IMR-90 (cell line): ENCODE measurements around the gene CXCL13. TPM values are rescaled to one million over a fixed set of nuclear protein-coding genes. Genes with fewer than 3 reads are reported as not detected.

Experiments used
- ATAC-seq: fragments of 200-7000 bp; cut with Tn5 transposase; 2 replicates; pipeline ENCODE4 v1.9.1; 2020; ENCODE audit warnings: low read depth, mild to moderate bottlenecking, moderate library complexity
- BruUV-seq: library from RNA; stranded (reverse); fragments of 400-500 nt; replicated peaks from 2 replicates; lab custom pipeline; 2021; lab: Mats Ljungman, UMichigan
- CTCF ChIA-PET: fragments of 300-600 bp; formaldehyde crosslinking; extraction: SDS; loops from one replicate; lab custom pipeline; 2021; ENCODE audit warnings: antibody characterized with exemption; lab: Yijun Ruan, JAX
- POLR2A ChIA-PET: fragments of 300-600 bp; sonication (Branson Sonifier 250); formaldehyde crosslinking; loops from one replicate; lab custom pipeline; 2022; ENCODE audit warnings: antibody characterized with exemption; ENCODE audit not compliant: unreplicated experiment; lab: Charles Lee
- DNase-seq: peaks from one replicate; pipeline ENCODE4 v3.0.0; 2013
- H2AFZ ChIP-seq: replicated peaks from 2 replicates; pipeline ENCODE3; 2013; ENCODE audit warnings: low read length, mild to moderate bottlenecking; ENCODE audit not compliant: poor library complexity
- H2AK5ac ChIP-seq: 2 replicates; pipeline ENCODE4 v1.6.1; 2013; ENCODE audit warnings: low read depth, low read length, inconsistent platforms
- H2AK9ac ChIP-seq: replicated peaks from 2 replicates; pipeline ENCODE3; 2013; ENCODE audit warnings: mild to moderate bottlenecking, low read depth, low read length, moderate library complexity; ENCODE audit not compliant: poor library complexity
- H2BK120ac ChIP-seq: 2 replicates; pipeline ENCODE4 v1.6.1; 2013; ENCODE audit warnings: low read depth, low read length, inconsistent platforms
- H2BK15ac ChIP-seq: 3 replicates; pipeline ENCODE4 v1.6.1; 2013; ENCODE audit warnings: low read depth, low read length, inconsistent platforms
- H2BK20ac ChIP-seq: 2 replicates; pipeline ENCODE4 v1.6.1; 2013; ENCODE audit warnings: low read depth, mild to moderate bottlenecking, inconsistent platforms, low read length, moderate library complexity
- H2BK5ac ChIP-seq: 2 replicates; pipeline ENCODE4 v1.6.1; 2013; ENCODE audit warnings: mild to moderate bottlenecking, low read depth, low read length, inconsistent platforms; ENCODE audit not compliant: poor library complexity, severe bottlenecking
- H3K14ac ChIP-seq: replicated peaks from 2 replicates; pipeline ENCODE4 v1.6.1; 2013; ENCODE audit warnings: low read depth, low read length, inconsistent platforms
- H3K18ac ChIP-seq: 2 replicates; pipeline ENCODE4 v1.6.1; 2013; ENCODE audit warnings: low read depth, low read length, control low read depth
- H3K23ac ChIP-seq: 2 replicates; pipeline ENCODE4 v1.6.1; 2013; ENCODE audit warnings: low read depth, low read length, inconsistent platforms
- H3K27ac ChIP-seq: 2 replicates; pipeline ENCODE4 v1.5.1; 2013; ENCODE audit warnings: mild to moderate bottlenecking, control low read depth, low read length; ENCODE audit not compliant: insufficient read depth
- H3K27me3 ChIP-seq: 2 replicates; pipeline ENCODE4 v1.6.1; 2013; ENCODE audit warnings: low read length; ENCODE audit not compliant: control insufficient read depth, insufficient read depth
- H3K36me3 ChIP-seq: 2 replicates; pipeline ENCODE4 v1.6.1; 2013; ENCODE audit warnings: low read length, mixed read lengths; ENCODE audit not compliant: control insufficient read depth, insufficient read depth
- H3K4ac ChIP-seq: 2 replicates; pipeline ENCODE4 v1.6.1; 2013; ENCODE audit warnings: low read depth, low read length, inconsistent platforms
- H3K4me1 ChIP-seq: 2 replicates; pipeline ENCODE4 v1.6.1; 2013; ENCODE audit warnings: low read length, mixed read lengths; ENCODE audit not compliant: control insufficient read depth, insufficient read depth
- H3K4me2 ChIP-seq: 2 replicates; pipeline ENCODE4 v1.6.1; 2013; ENCODE audit warnings: low read depth, mild to moderate bottlenecking, control low read depth, low read length, moderate library complexity
- H3K4me3 ChIP-seq: 2 replicates; pipeline ENCODE4 v1.5.1; 2013; ENCODE audit warnings: low read depth, mild to moderate bottlenecking, control low read depth, low read length, moderate library complexity; ENCODE audit not compliant: insufficient read depth
- H3K56ac ChIP-seq: 2 replicates; pipeline ENCODE4 v1.6.1; 2013; ENCODE audit warnings: low read length, inconsistent platforms; ENCODE audit not compliant: insufficient read depth; ENCODE audit errors: extremely low read depth
- H3K79me1 ChIP-seq, 2 experiments: 2 replicates each; pipeline ENCODE4 v1.6.1; 2013; ENCODE audit warnings: low read length in 2 of 2, inconsistent platforms in 1 of 2, low read depth in 1 of 2
- H3K9ac ChIP-seq: 2 replicates; pipeline ENCODE4 v1.6.1; 2013; ENCODE audit warnings: low read depth, low read length, control low read depth
- H3K9me1 ChIP-seq: 2 replicates; pipeline ENCODE4 v1.6.1; 2013; ENCODE audit warnings: low read length, inconsistent platforms; ENCODE audit not compliant: insufficient read depth
- H3K9me3 ChIP-seq: 2 replicates; pipeline ENCODE4 v1.6.1; 2013; ENCODE audit warnings: low read length; ENCODE audit not compliant: control insufficient read depth, insufficient read depth
- H4K20me1 ChIP-seq: 2 replicates; pipeline ENCODE4 v1.6.1; 2013; ENCODE audit warnings: low read length, inconsistent platforms; ENCODE audit not compliant: insufficient read depth
- H4K5ac ChIP-seq: 2 replicates; pipeline ENCODE4 v1.6.1; 2013; ENCODE audit warnings: mild to moderate bottlenecking, low read depth, low read length, control low read depth
- H4K8ac ChIP-seq, 2 experiments: 2 replicates each; pipeline ENCODE4 v1.6.1; 2013; ENCODE audit warnings: low read depth in 2 of 2, low read length in 2 of 2, control low read depth in 1 of 2, inconsistent platforms in 1 of 2
- H4K91ac ChIP-seq: 2 replicates; pipeline ENCODE4 v1.6.1; 2013; ENCODE audit warnings: low read depth, low read length, inconsistent platforms; ENCODE audit not compliant: insufficient read depth
- ELK1 ChIP-seq: fragments of 150-350 bp; IDR thresholded peaks from 2 replicates; pipeline ENCODE4 v1.6.1; 2016; ENCODE audit warnings: low read depth, mild to moderate bottlenecking, low read length, moderate library complexity, borderline replicate concordance
- FOS ChIP-seq: fragments of 150-350 bp; IDR thresholded peaks from 2 replicates; pipeline ENCODE4 v1.6.1; 2016; ENCODE audit warnings: low read depth, low read length
- MAZ ChIP-seq: IDR thresholded peaks from 2 replicates; pipeline ENCODE4 v1.6.1; 2012; ENCODE audit warnings: low read depth, mild to moderate bottlenecking, low read length, improper control_type of control experiment, moderate library complexity, borderline replicate concordance
- POLR2A ChIP-seq: IDR thresholded peaks from 2 replicates; pipeline ENCODE4 v1.6.1; 2012; ENCODE audit warnings: mild to moderate bottlenecking, low read depth, low read length
- RCOR1 ChIP-seq: IDR thresholded peaks from 2 replicates; pipeline ENCODE4 v1.6.1; 2012; ENCODE audit warnings: mild to moderate bottlenecking, low read length, improper control_type of control experiment; ENCODE audit not compliant: insufficient replicate concordance
- RFX5 ChIP-seq: IDR thresholded peaks from 2 replicates; pipeline ENCODE4 v1.8.0; 2012; ENCODE audit warnings: low read depth, mild to moderate bottlenecking, low read length, moderate library complexity
- SMC3 ChIP-seq: fragments of 150-350 bp; IDR thresholded peaks from 2 replicates; pipeline ENCODE4 v1.6.1; 2016; ENCODE audit warnings: low read depth, mild to moderate bottlenecking, antibody characterized with exemption, low read length, moderate library complexity
- USF2 ChIP-seq: fragments of 150-350 bp; IDR thresholded peaks from 2 replicates; pipeline ENCODE4 v1.6.1; 2017; ENCODE audit warnings: mild to moderate bottlenecking, antibody characterized with exemption, low read length, low read depth
- WGBS, 2 experiments: methylation state at CpG; one replicate each; pipeline versions ENCODE4 v1.1.5 to v1.1.7; 2013; ENCODE audit warnings: missing lambda C conversion rate in 2 of 2; ENCODE audit not compliant: insufficient read length in 1 of 2; ENCODE audit errors: extremely low coverage in 2 of 2; 5-methylcytosine and 5-hydroxymethylcytosine counted together
- dilution Hi-C: fragments of 300-500 bp; cut with HindIII; formaldehyde crosslinking; loops from one replicate; pipeline ENCODE4 v1.14.3; 2018; ENCODE audit warnings: low sequenced_read_pairs; ENCODE audit not compliant: unreplicated experiment
- in situ Hi-C: fragments of 300-500 bp; cut with MboI; formaldehyde crosslinking; loops from 3 replicates; pipeline ENCODE4 v1.14.3; 2019; ENCODE audit warnings: low sequenced_read_pairs, inconsistent platforms, mixed read lengths
- intact Hi-C: fragments of 100-400 bp; cut with micrococcal nuclease; formaldehyde crosslinking; loops from 2 replicates; pipeline ENCODE4 v1.10.0; 2022
- polyA plus RNA-seq, 3 experiments: library from polyadenylated mRNA; depleted of rRNA; stranded (reverse); fragments of >200 nt; gene quantifications; 2 replicates each; pipeline ENCODE4 v1.2.3, GENCODE V29; 2012; ENCODE audit warnings: low replicate concordance in 1 of 3
- total RNA-seq: library from RNA; depleted of rRNA; stranded (reverse); fragments of >200 nt; gene quantifications from 2 replicates; pipeline ENCODE4 v1.2.3, GENCODE V29; 2012

Gene CXCL13
- total and polyA plus RNA-seq, 2 of the 4 experiments (the other 2 are of a cell fraction) = not detected

- intact Hi-C loops = no loop called here
- Histone ChIP-seq H4K91ac (no peak overlapping the region), H2BK20ac (no peak overlapping the region), H2BK5ac (no peak overlapping the region), H2BK120ac (no peak overlapping the region), H3K56ac (no peak overlapping the region), H3K18ac (no peak overlapping the region), H3K27ac (no peak overlapping the region), H2BK15ac (no peak overlapping the region), H2AK9ac (no peak overlapping the region), H4K5ac (no peak overlapping the region), H3K4ac (no peak overlapping the region), H2AFZ (no peak overlapping the region), H2AK5ac (no peak overlapping the region), H3K4me2 (no peak overlapping the region), H3K4me1 (0 out of 2 replicates have a peak, but pooled peaks cover 2% of the 10 kb centered on the region), H4K20me1 (no peaks in the 10 kb centered on the region), H3K9me1 (no peaks in the 10 kb centered on the region), H3K23ac (no peak overlapping the region), H3K36me3 (no peaks in the 10 kb centered on the region), H4K8ac (no peak overlapping the region), H3K14ac (no peak overlapping the region), H3K27me3 (peaks cover 2% of the 10 kb centered on the region; the same call in 1 of the 2 replicates), H3K4me3 (no peak overlapping the region), H3K9ac (no peak overlapping the region), H3K79me1 (no peaks in the 10 kb centered on the region), H3K9me3 (no peaks in the 10 kb centered on the region)
- ATAC-seq (no peak), DNase-seq (no peak)
- no CpG with 5 or more reads among the region's 4 CpGs for WGBS, 2 experiments
- in situ Hi-C loops = no loop called here
- dilution Hi-C loops = no loop called here
- BruUV-seq = no TSS peak
- no peak for TF ChIP-seq RCOR1
- no peak for TF ChIP-seq ELK1
- no peak for TF ChIP-seq FOS
- no peak for TF ChIP-seq USF2
- TF ChIP-seq POLR2A = no peak
- no peak for TF ChIP-seq RFX5
- TF ChIP-seq MAZ = no peak
- no peak for TF ChIP-seq SMC3
- CTCF ChIA-PET = no interaction called here
- POLR2A ChIA-PET = no interaction called here
Measured at GRCh38 chr4:77635876-77636275, 30.3 kb downstream of the CXCL13 start.
